ENCODE results near the gene SPN.

- TF ChIP-seq, protein P1, sequence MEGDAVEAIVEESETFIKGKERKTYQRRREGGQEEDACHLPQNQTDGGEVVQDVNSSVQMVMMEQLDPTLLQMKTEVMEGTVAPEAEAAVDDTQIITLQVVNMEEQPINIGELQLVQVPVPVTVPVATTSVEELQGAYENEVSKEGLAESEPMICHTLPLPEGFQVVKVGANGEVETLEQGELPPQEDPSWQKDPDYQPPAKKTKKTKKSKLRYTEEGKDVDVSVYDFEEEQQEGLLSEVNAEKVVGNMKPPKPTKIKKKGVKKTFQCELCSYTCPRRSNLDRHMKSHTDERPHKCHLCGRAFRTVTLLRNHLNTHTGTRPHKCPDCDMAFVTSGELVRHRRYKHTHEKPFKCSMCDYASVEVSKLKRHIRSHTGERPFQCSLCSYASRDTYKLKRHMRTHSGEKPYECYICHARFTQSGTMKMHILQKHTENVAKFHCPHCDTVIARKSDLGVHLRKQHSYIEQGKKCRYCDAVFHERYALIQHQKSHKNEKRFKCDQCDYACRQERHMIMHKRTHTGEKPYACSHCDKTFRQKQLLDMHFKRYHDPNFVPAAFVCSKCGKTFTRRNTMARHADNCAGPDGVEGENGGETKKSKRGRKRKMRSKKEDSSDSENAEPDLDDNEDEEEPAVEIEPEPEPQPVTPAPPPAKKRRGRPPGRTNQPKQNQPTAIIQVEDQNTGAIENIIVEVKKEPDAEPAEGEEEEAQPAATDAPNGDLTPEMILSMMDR (IDR thresholded peaks at IDR 0.05) = no peak
- TF ChIP-seq RNF2 (IDR thresholded peaks at IDR 0.05; ENCODE audit: borderline replicate concordance, low read depth) (no peak), BHLHE40 (IDR thresholded peaks at IDR 0.05; ENCODE audit: low read depth, low read length) (no peak), USF2 (IDR thresholded peaks at IDR 0.05) (no peak), HDAC2 (IDR thresholded peaks at IDR 0.05) (no peak), SMC3 (IDR thresholded peaks at IDR 0.05) (no peak)
Measured at GRCh38 chr16:29668267-29668666, 5.2 kb downstream of the SPN start.

Data from A549 (cell line).